Stomach (tissue), 4 donors: ENCODE data around the gene MTFP1.

Source experiments
- CTCF ChIP-seq, 7 experiments: fragments of 450-650 bp in 4 of 7; fragments of 200-600 bp in 3 of 7; sonication (generic) in 3 of 7; IDR thresholded peaks; one replicate each; pipeline ENCODE4 v1.5.1; 2016 to 2019; ENCODE audit warnings: antibody characterized with exemption in 7 of 7, control low read depth in 2 of 7, mild to moderate bottlenecking in 1 of 7
- EP300 ChIP-seq: sonication (generic); formaldehyde crosslinking; IDR thresholded peaks from one replicate; pipeline ENCODE4 v1.6.1; 2017; ENCODE audit warnings: antibody characterized with exemption
- POLR2A ChIP-seq, 4 donors: fragments of 450-650 bp; IDR thresholded peaks; one replicate each; pipeline ENCODE4 v1.6.1; 2016; ENCODE audit warnings: antibody characterized with exemption in 4 of 4, control low read depth in 2 of 4, mild to moderate bottlenecking in 1 of 4, moderate library complexity in 1 of 4
- POLR2AphosphoS5 ChIP-seq, 3 donors: sonication (generic); formaldehyde crosslinking; IDR thresholded peaks; one replicate each; pipeline ENCODE4 v1.6.1; 2016; ENCODE audit warnings: antibody characterized with exemption in 3 of 3

- TF ChIP-seq CTCF (IDR thresholded peaks at IDR 0.05) (no peak), POLR2AphosphoS5 (IDR thresholded peaks at IDR 0.05) (no peak), EP300 (no peak), POLR2A (IDR thresholded peaks at IDR 0.05) (no peak)
Measured at GRCh38 chr22:30460147-30460546, 34.6 kb downstream of the MTFP1 start.
